Measurements from ENCODE around the gene CD7. TPM values are rescaled to one million over a fixed set of nuclear protein-coding genes. Genes with fewer than 3 reads are reported as not detected.
A peak's percentile ranks its signal among the peaks of the same experiment; 100 is the strongest.

Gene CD7
- total and polyA plus RNA-seq, 2 donors (not counting 1 experiment from before 2014, with no cell fraction given) = 0.67 to 1.3 TPM

GRCh38 chr17:82351254-82351712 is 33.9 kb upstream of the CD7 start:
- WGBS (ENCODE audit: insufficient coverage) = 8% methylated on average over 20 of the region's 21 CpGs
- no peak for TF ChIP-seq EZH2 (IDR thresholded peaks at IDR 0.05; ENCODE audit: borderline replicate concordance, insufficient read depth, low read depth, low read length, poor library complexity, severe bottlenecking)
- no peak for TF ChIP-seq CTCF (IDR thresholded peaks at IDR 0.05)
- H3K4me1 Mint-ChIP-seq = peaks cover 10% of the 10 kb centered on the region
- peak overlapping the region; percentile 50 for H3K27ac Mint-ChIP-seq
- H2AFZ ChIP-seq (ENCODE audit: insufficient read depth, low read depth, low read length, poor library complexity, severe bottlenecking) = no peak overlapping the region
- H3K36me3 ChIP-seq (replicated peaks in 1 of 2; ENCODE audit: control extremely low read depth in 1 of 2, control insufficient read depth in 1 of 2, extremely low read depth in 1 of 2, insufficient read depth in 2 of 2, low read length in 1 of 2) = no peaks in the 10 kb centered on the region
- peaks cover 0 to 26% (median 4%) of the 10 kb centered on the region in 4 experiments for H3K27me3 ChIP-seq (replicated peaks in 1 of 4; ENCODE audit: control extremely low read depth in 1 of 4, control insufficient read depth in 3 of 4, insufficient read depth in 4 of 4, low read length in 3 of 4)
- H3K27ac ChIP-seq (ENCODE audit: low read length in 2 of 2) = no peak overlapping the region
- DNase-seq (no peak), ATAC-seq (ENCODE audit: low read depth) (peak; percentile 13)
- POLR2A ChIA-PET = no interaction called here
- no peak overlapping the region for H3K4me3 Mint-ChIP-seq
- no peaks in the 10 kb centered on the region for H3K9me3 ChIP-seq (ENCODE audit: control extremely low read depth in 1 of 3, control insufficient read depth in 2 of 3, insufficient read depth in 1 of 3, low read length in 2 of 3)
- no peak overlapping the region for H3K9ac ChIP-seq (ENCODE audit: low read length)
- H3K27me3 Mint-ChIP-seq = peaks cover 18% of the 10 kb centered on the region
- intact Hi-C loops (cut with micrococcal nuclease) = loop anchor here (1.0 kb wide), 2 partner anchors 143 to 203 kb away; no protein-coding TSS in a partner anchor
- H3K79me2 ChIP-seq (ENCODE audit: control insufficient read depth, insufficient read depth, low read length) = no peaks in the 10 kb centered on the region
- CTCF ChIA-PET = interaction anchor here (1.0 to 4.9 kb wide), 13 partner anchors 18 to 700 kb away, joined by 3 to 43 read pairs (median 5); partner anchors contain the start of gene SECTM1
- peak overlapping the region; percentile 14 for H3K4me2 ChIP-seq (replicated peaks; ENCODE audit: low read depth, low read length, poor library complexity, severe bottlenecking)
- peaks cover 12 to 17% of the 10 kb centered on the region in 2 donors for H3K4me1 ChIP-seq (ENCODE audit: control insufficient read depth in 2 of 2, insufficient read depth in 2 of 2, low read length in 2 of 2)
- H3K9me3 Mint-ChIP-seq (ENCODE audit: insufficient read depth) = no peaks in the 10 kb centered on the region
- no peaks in the 10 kb centered on the region for H4K20me1 ChIP-seq (ENCODE audit: control insufficient read depth, insufficient read depth, low read length, poor library complexity, severe bottlenecking)
- no peak overlapping the region for H3K4me3 ChIP-seq (ENCODE audit: control extremely low read depth in 1 of 5, extremely low read depth in 1 of 5, insufficient read depth in 1 of 5, low read depth in 2 of 5, low read length in 4 of 5)

- Histone ChIP-seq H3K4me1 (ENCODE audit: control insufficient read depth in 2 of 2, insufficient read depth in 2 of 2, low read length in 2 of 2) (peaks cover 12 to 17% of the 10 kb centered on the region in 2 donors), H3K9ac (ENCODE audit: low read length) (no peak overlapping the region), H3K4me2 (replicated peaks; ENCODE audit: low read depth, low read length, poor library complexity, severe bottlenecking) (no peak overlapping the region), H4K20me1 (ENCODE audit: control insufficient read depth, insufficient read depth, low read length, poor library complexity, severe bottlenecking) (no peaks in the 10 kb centered on the region), H3K4me3 (ENCODE audit: control extremely low read depth in 1 of 5, extremely low read depth in 1 of 5, insufficient read depth in 1 of 5, low read depth in 2 of 5, low read length in 4 of 5) (no peak overlapping the region), H3K36me3 (replicated peaks in 1 of 2; ENCODE audit: control extremely low read depth in 1 of 2, control insufficient read depth in 1 of 2, extremely low read depth in 1 of 2, insufficient read depth in 2 of 2, low read length in 1 of 2) (no peaks in the 10 kb centered on the region), H3K9me3 (ENCODE audit: control extremely low read depth in 1 of 3, control insufficient read depth in 2 of 3, insufficient read depth in 1 of 3, low read length in 2 of 3) (no peaks in the 10 kb centered on the region), H3K27me3 (replicated peaks in 1 of 4; ENCODE audit: control extremely low read depth in 1 of 4, control insufficient read depth in 3 of 4, insufficient read depth in 4 of 4, low read length in 3 of 4) (peaks cover 0 to 26% (median 3%) of the 10 kb centered on the region in 4 experiments), H3K27ac (ENCODE audit: low read length in 2 of 2) (no peak overlapping the region), H3K79me2 (ENCODE audit: control insufficient read depth, insufficient read depth, low read length) (no peaks in the 10 kb centered on the region), H2AFZ (ENCODE audit: insufficient read depth, low read depth, low read length, poor library complexity, severe bottlenecking) (no peak overlapping the region)
- H3K27ac Mint-ChIP-seq = no peak overlapping the region
- no peak overlapping the region for H3K4me3 Mint-ChIP-seq
- H3K9me3 Mint-ChIP-seq (ENCODE audit: insufficient read depth) = no peaks in the 10 kb centered on the region
- no peak for ATAC-seq (ENCODE audit: low read depth)
- no peak for TF ChIP-seq EZH2 (IDR thresholded peaks at IDR 0.05; ENCODE audit: borderline replicate concordance, insufficient read depth, low read depth, low read length, poor library complexity, severe bottlenecking)
- TF ChIP-seq CTCF (IDR thresholded peaks at IDR 0.05) = peak; percentile 18
- DNase-seq = peak; percentile 48
- 56% methylated on average over 26 of the region's 28 CpGs for WGBS (ENCODE audit: insufficient coverage)
- H3K27me3 Mint-ChIP-seq = peaks cover 16% of the 10 kb centered on the region
- POLR2A ChIA-PET = no interaction called here
- H3K4me1 Mint-ChIP-seq = peaks cover 11% of the 10 kb centered on the region
- intact Hi-C loops (cut with micrococcal nuclease) = loop anchor here (1.0 kb wide), 2 partner anchors 144 to 204 kb away; no protein-coding TSS in a partner anchor
- CTCF ChIA-PET = interaction anchor here (0.8 to 4.9 kb wide), 15 partner anchors 13 to 701 kb away, joined by 3 to 43 read pairs (median 4); partner anchors contain the start of gene SECTM1
Measured at GRCh38 chr17:82350182-82351030, 33.0 kb upstream of the CD7 start.
